Ramos (cell line): ENCODE results near the gene DOCK1.

ENCODE experiments used
- in situ Hi-C: fragments of 300-500 bp; cut with MboI; formaldehyde crosslinking; loops from one replicate; pipeline ENCODE4 v1.14.3; 2022; ENCODE audit warnings: low sequenced_read_pairs; ENCODE audit not compliant: unreplicated experiment

Gene DOCK1

DNA sequence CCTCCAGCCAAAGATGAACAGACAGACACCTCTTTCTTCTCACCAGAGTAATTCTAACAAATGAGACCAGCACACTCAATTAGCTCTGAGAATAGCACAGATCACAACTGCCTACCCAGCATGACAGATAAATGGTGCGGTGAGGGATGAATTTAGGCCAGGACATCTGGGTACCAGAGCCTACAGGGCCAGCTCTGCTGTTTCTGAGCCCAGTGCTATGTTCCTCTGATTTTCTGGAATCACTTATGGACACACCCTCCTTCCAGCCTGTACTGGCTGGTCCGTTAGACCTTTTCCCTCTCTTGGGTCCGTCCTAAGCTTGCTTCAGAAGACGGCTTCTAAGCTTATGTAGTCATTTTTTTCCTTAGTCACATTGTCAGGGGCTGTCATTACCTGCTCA is 217.6 kb downstream of the DOCK1 start:
- in situ Hi-C loops, result no loop called here

DNA sequence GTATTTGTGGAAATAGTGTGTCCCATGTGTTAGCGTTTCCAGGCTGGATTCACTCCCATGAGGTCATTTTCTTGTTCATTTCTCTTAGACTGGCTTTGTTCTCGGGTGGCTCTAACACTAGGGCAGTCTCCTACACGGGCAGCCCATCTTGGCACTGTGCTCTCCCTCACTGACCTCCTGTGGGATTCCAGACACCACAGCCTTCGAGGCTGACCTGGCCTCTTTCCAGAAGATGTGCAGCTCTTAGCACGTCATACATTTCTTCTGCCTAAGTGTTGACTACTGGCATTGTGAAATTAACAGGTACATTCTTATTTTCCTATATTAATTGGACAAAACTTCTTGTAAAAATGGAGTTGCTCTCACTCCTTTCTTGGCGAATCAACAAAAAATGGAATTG is 218.4 kb downstream of the DOCK1 start:
- in situ Hi-C loops, result no loop called here

DNA sequence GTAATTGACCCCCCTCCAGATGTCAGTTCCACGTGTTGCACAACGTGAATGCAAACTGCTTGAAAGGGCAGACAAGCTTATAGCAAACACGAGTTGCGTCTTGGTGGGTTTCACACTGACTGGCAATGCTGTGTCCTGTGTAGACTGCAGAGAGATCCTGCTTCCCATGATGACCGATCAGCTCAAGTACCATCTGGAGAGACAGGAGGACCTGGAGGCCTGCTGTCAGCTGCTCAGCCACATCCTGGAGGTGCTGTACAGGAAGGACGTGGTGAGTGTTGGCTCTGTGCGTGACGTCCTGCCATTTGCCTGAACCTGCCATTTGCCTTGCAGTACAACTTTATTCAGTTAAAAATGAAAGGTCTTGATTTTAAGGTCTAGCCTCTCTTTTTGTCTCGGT is 220.1 kb downstream of the DOCK1 start:
- in situ Hi-C loops, result no loop called here

DNA sequence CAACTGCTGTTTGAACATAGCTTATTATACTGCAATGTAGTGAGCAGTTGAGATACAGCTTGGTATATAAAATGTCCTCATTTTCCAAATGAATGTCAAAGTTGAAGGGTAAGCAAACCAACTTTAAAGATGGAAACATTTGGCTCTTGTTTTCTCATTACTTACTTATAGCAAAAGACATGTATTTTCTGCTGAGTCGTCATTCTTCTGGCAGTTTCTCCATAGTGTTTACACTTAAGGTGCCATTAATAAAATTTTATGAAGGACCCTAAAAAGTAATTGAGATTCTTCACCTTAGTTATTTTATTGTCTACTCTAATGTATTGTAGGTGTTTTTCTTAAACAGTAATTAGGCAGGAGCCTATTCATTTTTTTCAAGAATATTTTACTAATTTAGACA is 222.6 kb downstream of the DOCK1 start:
- in situ Hi-C loops, result no loop called here

DNA sequence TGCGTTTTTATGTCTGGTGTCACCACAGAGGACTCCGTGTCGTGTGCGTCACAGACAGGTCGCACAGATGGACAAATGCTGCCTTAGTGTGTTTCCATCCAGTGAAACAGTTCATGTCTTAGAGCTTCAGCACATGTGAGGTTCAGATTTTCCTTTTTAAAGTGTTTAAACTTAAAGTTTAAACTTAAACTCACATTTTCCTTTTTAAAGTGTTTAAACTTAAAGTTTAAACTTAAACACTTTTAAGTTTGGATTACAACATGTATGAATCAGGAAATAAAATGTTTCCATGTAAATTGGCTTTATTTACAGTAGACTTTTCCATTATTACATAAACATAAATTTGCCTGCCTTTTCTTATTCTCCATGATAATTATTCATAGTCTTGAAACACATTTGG is 223.9 kb downstream of the DOCK1 start:
- in situ Hi-C loops, result no loop called here

DNA sequence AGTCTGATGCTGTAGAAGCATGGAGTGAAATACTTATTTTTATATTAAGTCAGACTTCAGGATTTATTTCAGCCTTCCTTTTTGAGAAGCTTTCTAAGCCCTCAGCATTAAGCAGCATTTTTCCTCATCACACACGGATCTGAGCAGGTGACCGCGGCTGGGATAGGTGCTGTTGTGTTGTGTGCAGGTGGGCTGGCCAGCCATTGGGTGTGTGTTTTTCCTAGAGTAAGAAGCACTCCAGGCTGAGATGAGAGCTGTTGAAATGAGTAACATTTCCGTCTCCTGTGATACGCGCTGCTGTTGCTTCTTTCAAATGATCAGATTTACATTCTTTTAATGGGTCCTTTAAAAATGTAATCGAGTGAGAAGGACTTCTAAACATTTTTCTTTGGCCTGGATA is 227.2 kb downstream of the DOCK1 start:
- in situ Hi-C loops, result no loop called here

DNA sequence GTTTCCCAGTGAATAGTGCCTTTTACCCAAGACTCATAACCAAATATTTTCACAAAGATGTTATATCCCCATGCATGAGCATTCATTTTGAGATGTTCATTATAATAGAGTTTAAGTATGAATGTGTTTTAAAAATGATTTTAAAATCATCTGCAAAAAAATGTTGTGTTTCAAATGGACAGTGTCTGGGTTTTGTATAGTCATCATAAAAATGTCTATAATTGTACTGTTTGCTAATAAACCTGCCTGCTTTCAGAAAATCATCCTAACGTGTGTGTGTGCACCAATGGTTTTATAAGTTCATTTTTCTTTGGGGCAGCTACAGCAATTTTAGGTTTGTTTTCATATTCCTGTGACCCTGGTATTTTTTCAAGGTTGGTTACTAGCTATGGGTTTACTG is 228.0 kb downstream of the DOCK1 start:
- in situ Hi-C loops, result no loop called here

DNA sequence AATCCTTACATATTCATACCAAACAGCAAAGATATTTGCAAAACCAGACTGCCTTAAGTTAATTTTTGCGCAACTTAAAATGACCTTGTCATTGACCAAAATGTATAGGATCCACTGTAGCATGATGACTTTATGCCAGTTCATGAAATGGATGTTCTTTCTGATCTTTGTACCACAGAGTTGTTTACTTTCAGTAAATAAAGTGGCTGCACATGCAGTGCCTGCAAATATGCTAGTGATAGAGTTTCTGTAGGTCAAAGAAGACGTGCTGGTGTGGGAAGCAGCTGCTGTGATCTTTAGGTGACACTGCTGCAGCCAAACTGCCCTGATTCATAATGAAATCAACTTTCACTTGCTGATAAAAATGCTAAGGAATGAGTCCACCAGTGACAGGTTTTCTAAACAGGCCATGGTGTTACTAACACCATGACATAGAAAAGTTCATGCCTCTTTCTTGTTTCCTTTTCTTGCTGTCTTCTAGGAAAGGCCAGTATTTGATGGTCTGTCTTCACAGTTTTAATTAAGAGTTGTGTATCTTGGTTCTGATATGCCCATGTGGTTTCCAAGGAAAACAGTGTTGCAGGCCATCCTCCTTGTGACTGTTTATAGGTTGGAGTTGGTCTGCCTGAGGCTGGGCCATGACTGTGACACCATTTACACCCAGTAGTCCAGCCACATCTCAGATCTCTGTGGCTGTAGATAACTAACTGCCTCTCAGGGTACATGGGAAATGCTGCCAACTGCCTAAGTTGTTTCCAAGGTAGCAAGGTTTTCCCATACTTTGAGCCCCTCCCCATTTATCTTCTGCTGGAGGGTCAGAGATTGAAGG is 228.7 kb downstream of the DOCK1 start:
- in situ Hi-C loops, result no loop called here

DNA sequence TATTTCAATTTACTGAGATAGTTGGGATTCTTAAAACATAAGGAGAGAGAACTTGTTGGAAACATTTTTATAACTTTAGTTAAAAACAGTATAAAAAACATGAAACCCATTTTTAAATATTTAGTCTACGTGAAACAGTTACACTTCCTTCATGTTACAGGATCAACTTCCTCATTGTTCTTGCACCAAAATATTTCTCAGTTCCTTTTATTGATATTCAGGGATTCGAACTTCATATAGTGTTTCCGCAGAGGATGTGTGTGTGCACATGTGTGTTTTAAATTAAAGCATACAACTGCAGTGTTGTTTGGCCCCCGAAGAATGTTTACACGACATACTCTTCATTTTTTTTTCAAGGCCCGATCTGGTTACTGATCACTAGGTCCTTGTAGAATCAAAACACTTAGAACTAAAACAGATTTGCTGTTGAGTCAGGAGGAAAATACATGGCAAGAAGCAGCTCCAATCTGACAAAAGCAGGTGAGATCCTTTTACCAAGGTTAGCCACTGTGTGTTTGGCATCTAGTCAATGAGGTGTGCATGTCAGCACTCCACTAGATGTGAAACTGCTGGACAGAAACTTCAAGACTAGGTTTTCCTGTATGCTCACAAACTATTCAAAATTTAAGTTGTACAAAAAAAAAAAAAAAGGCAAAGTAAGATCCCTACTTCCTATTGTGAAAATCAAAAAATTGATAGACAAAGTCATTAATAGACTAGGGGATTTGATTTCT is 230.8 kb downstream of the DOCK1 start:
- in situ Hi-C loops, result no loop called here

DNA sequence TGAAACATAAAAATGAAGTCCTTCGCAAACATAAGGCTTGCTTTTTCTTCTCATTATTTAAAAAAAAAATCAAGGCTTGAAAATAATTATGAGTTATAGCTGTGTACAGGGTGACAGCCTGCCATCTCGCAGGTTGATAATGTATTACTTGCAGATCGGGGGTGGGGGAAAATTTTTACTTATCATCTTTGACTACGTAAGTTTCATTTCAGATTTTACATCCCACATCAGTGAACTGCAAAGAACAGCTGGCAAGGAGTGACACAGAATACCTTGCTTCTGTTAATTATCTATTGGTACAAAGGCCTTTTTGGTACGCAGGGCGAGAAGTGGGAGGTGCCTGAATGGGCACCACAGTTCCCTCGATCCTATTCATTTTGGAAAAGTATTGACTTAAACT is 232.2 kb downstream of the DOCK1 start:
- in situ Hi-C loops, result no loop called here

DNA sequence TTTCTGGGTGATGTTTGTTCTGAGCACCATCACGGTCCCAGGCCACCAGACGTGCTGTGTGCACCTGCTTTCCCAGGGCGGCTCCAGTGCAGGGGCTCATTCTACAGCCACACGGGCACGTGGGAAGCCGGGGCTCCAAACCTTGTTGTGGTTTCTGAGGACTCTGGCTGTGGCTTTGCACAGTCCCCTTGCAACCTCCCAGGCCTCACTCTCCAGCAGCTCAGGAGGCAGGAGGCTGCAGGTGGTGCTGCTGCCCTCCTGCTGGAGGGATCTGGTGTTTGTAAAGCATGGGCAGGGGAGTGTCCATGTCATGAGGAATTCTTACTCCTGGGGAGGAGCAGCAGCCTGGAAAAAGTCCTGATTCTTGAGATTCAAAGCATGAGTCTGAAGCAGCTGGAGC is 236.9 kb downstream of the DOCK1 start:
- in situ Hi-C loops, result no loop called here

DNA sequence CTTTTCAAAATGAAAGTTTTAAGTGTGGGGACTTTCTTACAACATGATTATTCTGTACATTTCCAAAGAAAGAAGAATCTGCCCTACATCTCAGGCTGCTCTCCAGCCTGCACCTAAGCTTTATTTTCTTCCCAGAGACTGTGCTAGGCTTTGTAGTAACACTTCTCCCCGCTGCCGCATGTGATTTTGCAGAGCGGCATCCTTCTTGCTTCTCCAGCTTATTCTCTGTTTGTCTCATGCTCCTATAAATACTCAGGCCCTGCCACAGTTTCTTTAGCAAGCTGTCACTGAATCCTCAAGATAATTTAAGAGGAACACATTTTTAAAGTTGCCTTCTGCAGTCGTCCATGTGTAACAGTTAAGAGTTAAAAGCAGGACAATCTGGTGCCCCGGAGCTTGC is 237.6 kb downstream of the DOCK1 start:
- in situ Hi-C loops, result no loop called here

DNA sequence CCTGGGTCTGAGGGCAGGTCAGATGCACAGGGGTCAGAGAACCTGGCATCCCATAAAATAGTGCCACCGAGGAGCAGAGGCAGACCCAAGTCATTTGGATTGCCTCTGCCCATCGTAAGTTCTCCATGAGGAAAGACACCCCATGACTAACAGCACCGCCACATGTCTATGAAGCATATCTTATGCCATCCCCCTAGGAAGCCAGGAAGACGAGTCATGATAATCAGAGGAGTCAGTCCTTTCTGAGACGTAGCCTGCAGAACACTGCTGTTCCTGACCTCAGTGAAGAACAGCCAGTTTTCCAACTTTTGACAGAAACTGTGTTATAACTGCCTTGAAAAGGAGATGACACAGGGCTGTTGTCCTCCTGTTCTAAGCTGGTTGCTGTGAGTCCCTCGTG is 239.9 kb downstream of the DOCK1 start:
- in situ Hi-C loops, result no loop called here

DNA sequence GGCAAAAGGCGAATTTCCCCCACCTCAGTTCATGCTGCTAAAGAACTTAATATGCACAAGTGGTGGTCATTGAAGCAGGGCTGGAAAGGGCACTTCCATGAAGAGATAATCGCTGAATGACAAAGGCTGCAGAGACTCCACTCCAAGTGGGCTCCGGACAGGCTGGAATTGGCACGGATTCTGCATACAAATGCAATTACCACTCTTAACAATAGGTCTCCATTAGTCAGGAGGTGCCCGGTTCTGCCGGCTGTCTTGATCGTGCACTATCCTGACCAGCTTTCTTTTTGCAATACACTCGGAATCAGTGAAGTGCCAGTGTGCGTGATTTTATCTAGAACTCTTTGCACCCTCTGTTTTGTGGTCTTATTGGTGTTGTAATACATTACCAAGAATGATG is 241.4 kb downstream of the DOCK1 start:
- in situ Hi-C loops, result no loop called here

DNA sequence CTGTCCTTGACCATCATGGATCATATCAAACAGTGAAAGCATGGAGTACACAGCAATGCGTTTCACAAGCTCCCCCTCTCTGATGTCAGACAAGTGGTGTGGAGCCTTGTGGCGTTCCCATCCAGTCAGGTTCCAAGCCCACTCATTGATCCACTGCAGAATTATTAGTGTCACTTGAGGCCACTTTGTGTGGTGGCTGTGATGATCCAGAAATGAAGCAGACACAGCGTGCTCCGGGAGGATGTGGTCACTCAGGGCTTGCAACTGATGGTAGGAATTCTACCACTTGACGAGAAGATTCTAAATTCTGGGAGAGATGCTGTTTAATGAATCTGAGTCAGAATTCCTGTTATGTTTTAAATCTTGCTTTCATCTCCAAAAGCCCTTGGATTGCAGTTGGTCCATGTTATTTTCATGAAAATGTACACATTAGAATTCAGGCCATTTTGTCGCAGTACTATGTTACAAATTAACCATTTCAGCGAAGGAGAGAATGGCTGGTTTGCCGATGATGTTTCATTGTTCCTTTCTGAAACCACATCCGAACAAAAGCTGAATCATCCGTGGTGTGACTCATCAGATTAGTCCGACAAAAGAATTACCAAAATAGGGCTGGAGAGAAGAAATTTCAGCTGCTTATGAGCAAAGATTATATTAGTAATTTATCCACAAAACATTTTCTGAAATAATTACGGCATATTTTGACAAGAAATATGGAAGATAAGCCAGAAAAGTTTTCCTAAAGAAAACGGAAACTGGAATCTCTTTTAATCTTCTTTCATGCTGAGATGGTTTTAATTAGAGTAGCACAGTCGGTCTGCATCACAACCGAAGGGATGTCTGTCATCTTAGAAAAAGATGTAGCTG is 243.1 kb downstream of the DOCK1 start:
- in situ Hi-C loops, result no loop called here

DNA sequence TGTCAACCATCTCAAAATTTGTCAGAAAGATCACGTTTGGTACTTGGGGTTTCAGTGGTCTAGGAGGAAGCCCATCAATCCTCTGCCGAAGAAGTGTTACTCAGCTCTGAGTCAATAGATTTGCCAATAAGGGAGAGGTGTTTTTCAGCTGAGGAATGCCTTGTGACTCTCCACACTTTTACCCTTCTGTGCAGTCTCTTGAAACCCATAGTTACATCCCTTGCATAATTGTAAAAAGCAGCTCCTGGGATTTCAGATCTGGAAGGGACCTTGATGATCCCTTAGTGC is 243.6 kb downstream of the DOCK1 start:
- in situ Hi-C loops, result no loop called here

DNA sequence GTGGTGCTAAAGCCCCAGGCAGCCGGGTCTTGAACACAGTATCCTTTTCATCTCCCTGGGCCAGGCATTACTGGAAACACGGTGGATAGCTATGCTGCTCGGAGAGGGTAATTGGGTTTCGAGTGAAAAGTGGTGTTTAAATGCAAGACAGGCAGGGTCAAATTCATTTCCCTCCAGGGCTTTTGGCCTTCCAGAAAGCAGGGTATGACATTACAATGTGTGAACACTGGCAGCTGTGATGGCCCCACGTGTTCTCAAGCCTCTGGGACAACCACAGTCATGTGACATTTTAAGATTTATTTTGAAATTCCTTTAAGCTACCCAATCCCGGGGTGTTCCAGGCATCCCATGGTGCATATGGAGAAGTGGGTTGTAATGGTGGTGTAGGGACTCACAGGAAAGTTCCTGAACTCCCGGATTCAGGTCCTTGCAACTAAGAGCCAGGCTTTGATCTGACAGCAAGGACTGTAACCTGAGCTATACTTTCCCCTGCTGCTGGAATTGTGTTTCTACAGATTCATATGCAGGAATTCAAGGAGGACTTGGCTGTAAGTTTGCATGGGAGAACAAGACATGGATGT is 244.4 kb downstream of the DOCK1 start:
- in situ Hi-C loops, result no loop called here

DNA sequence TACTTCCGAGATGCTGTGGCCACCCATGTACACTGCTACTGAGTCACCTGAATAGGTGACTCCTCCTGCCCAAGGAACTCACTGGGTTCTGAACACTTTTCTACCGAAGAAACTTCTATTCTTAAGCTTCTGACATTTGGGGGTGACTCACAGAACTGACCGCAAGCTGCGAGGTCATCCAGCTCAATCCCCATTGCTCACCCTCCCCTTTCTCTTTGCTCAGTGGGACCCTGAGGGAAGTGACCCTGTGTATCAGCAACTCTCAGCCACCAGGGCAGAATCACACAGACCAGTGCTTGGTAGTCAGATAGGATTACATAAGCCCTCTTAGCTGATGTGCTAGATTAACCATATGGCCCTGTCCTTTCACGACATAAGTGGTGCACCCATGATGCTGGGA is 244.9 kb downstream of the DOCK1 start:
- in situ Hi-C loops, result no loop called here

DNA sequence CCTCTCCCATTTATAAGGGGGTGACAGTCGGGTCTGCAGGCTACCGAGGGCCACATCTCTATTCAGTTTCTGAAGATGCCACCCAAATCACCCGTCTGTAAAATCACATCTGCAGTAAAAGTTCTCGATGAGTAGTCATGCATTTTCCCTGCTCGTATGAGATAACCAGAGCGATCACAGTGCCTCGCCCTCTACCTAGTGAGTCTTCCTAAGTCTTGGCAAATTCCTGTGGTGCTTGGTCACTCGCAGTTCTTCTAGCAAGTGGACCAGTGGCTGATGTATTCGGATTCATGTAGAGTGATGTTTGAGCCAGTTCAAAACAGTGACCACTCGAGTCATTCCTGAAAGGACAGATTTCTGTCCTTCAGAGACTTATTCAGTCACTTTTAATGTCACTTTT is 246.3 kb downstream of the DOCK1 start:
- in situ Hi-C loops, result no loop called here

DNA sequence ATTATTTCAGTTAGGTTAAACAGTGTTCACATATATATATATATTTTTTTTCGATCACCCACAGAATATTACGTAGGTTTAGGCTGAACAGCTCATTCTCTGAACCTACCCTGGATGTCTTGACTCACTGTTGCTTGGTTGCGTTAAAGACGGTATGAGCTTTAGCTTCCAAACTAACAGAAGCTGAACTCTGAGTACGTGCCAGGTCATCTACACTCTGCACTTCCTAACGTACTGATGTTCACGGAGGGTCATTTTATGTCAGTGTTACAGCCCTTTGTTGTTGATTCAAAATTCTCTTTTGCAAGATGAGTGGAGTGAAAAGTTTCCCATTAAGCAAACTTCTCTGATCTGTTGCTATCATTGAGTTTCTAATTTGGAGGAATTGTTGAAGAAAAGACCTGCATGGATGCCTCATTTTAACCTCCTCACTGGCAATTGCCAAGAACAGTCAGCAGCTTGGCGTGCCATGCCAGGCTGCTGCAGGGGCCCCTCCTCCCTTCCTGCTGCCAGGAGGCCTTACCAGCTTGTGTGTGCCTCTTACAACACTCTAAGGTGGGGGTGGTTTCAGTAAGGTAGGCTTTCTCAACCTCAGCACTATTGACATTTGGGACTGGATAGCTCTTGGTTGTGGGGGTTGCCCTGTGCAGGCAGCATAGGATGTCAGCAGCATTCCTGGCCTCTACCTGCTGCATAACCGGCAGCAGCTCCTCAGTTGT is 246.9 kb downstream of the DOCK1 start:
- in situ Hi-C loops, result no loop called here
